SJSA1 (cell line): ENCODE results near the gene BTBD9. TPM values are rescaled to one million over a fixed set of nuclear protein-coding genes. Genes with fewer than 3 reads are reported as not detected.
"Not testable (repeated sequence)": the region's sequence is repeated elsewhere in the genome, so short reads cannot be mapped to it uniquely, and the experiment has no call there.

ENCODE experiments used
- DNase-seq, 2 experiments: peaks; one replicate each; pipeline ENCODE4 v3.0.0-alpha.2; 2015 to 2020; ENCODE audit warnings: low spot score in 2 of 2, low read depth in 1 of 2
- H3K27ac ChIP-seq: fragments of 250-450 bp; sonication (Bioruptor Pico); 2 replicates; pipeline ENCODE4 v1.5.1; 2020; ENCODE audit warnings: mild to moderate bottlenecking, moderate library complexity
- H3K27me3 ChIP-seq: fragments of 250-450 bp; sonication (Bioruptor Pico); replicated peaks from 2 replicates; pipeline ENCODE4 v1.5.1; 2020; ENCODE audit warnings: mild to moderate bottlenecking, moderate library complexity
- H3K36me3 ChIP-seq: fragments of 250-450 bp; sonication (Bioruptor Pico); 2 replicates; pipeline ENCODE4 v1.5.1; 2020; ENCODE audit warnings: mild to moderate bottlenecking
- H3K4me1 ChIP-seq: fragments of 250-450 bp; sonication (Bioruptor Pico); replicated peaks from 2 replicates; pipeline ENCODE4 v1.6.1; 2021; ENCODE audit warnings: mild to moderate bottlenecking
- H3K4me3 ChIP-seq: fragments of 250-450 bp; sonication (Bioruptor Pico); 2 replicates; pipeline ENCODE4 v1.5.1; 2020; ENCODE audit warnings: mild to moderate bottlenecking
- H3K9me3 ChIP-seq: fragments of 250-450 bp; sonication (Bioruptor Pico); replicated peaks from 2 replicates; pipeline ENCODE4 v1.5.1; 2020; ENCODE audit warnings: mild to moderate bottlenecking
- total RNA-seq: library from RNA; depleted of rRNA; stranded (reverse); fragments of >200 nt; shearing (Covaris generic); gene quantifications from 2 replicates; pipeline ENCODE4 v1.2.3, GENCODE V29; 2014

BTBD9 gene
- total RNA-seq, 1 experiment from 2014 or later: 8.5 TPM

- Histone ChIP-seq H3K27ac (no peak overlapping the region), H3K4me1 (peaks cover 13% of the 10 kb centered on the region), H3K27me3 (no peaks in the 10 kb centered on the region; the same call in 1 of the 2 replicates), H3K9me3 (no peaks in the 10 kb centered on the region), H3K4me3 (no peak overlapping the region), H3K36me3 (peaks cover 8% of the 10 kb centered on the region)
- DNase-seq: no peak
Observed at GRCh38 chr6:38636027-38636426, 3.7 kb downstream of the BTBD9 start.

DNA sequence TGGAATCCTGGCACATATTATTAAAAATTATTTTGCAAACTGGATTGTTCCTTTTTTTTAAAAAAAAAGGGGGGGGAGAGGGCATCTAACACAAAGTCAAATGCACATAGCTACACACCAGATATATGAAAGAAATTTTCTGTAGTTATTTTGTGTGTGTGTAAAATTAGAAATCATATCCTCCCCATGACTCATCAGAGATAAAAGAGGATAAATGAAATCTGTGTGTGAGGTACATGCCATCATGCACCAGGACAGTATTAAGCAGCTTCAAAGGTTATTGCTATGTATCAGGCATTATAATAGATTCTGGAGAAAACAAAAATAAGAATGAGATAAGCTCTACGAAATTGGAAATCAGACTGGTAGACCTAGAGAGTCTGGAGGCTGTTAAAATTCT lies 5.2 kb downstream of the BTBD9 start:
- no peak overlapping the region for H3K27ac ChIP-seq
- no peaks in the 10 kb centered on the region; the same call in 1 of the 2 replicates for H3K27me3 ChIP-seq
- no peaks in the 10 kb centered on the region for H3K9me3 ChIP-seq
- peaks cover 7% of the 10 kb centered on the region; the same call in 1 of the 2 replicates for H3K4me1 ChIP-seq
- H3K36me3 ChIP-seq: peaks cover 1% of the 10 kb centered on the region; the same call in 1 of the 2 replicates
- no peak overlapping the region for H3K4me3 ChIP-seq
- no peak for DNase-seq

- no peaks in the 10 kb centered on the region for H3K36me3 ChIP-seq
- H3K27me3 ChIP-seq: no peaks in the 10 kb centered on the region
- H3K27ac ChIP-seq: no peak overlapping the region
- H3K9me3 ChIP-seq: no peaks in the 10 kb centered on the region
- no peak overlapping the region for H3K4me3 ChIP-seq
- DNase-seq: no peak
- H3K4me1 ChIP-seq: no peaks in the 10 kb centered on the region
Observed at GRCh38 chr6:38632490-38632889, 7.2 kb downstream of the BTBD9 start.

DNA sequence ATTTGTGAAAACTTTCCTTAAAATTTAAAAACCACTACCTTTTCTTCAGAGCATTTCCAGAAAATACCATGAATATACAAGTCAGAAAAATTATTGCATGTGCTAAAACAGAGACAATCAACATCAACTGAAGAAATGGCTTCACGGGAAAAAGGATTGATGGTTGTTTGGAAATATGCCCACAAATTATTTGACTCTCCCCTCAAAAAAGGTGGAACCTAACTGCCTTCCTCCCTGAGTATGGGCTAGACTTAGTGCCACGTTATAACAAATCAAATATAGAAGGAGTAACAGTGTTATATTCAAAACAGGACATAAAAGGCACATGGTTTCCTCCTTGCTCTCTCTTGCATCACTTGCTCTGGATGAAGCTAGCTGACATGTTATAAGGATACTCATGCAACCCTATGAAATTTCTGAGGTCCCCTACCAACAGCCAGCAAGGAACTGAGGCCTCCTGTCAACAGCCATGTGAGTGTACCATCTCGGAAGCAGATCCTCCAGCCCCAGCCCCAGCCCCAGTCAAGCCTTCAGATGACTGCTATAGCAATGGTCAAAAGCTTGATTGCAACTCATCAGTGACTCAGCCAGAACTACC lies 8.4 kb downstream of the BTBD9 start:
- no peak overlapping the region for H3K4me3 ChIP-seq
- no peaks in the 10 kb centered on the region for H3K9me3 ChIP-seq
- H3K27me3 ChIP-seq: no peaks in the 10 kb centered on the region
- H3K4me1 ChIP-seq: no peaks in the 10 kb centered on the region
- DNase-seq: no peak
- H3K36me3 ChIP-seq: no peaks in the 10 kb centered on the region
- H3K27ac ChIP-seq: no peak overlapping the region

GRCh38 chr6:38625217-38625616 lies 14.5 kb downstream of the BTBD9 start:
- no peak for DNase-seq
- H3K4me3 ChIP-seq: no peak overlapping the region

GRCh38 chr6:38619342-38619741 lies 20.4 kb downstream of the BTBD9 start:
- H3K9me3 ChIP-seq, H3K4me3 ChIP-seq, H3K36me3 ChIP-seq, DNase-seq, H3K4me1 ChIP-seq, H3K27ac ChIP-seq, H3K27me3 ChIP-seq: not testable (repeated sequence)

More at GRCh38 chr6:38625217-38625616, 14.5 kb downstream of the BTBD9 start:
- Histone ChIP-seq H3K4me1 (no peaks in the 10 kb centered on the region), H3K9me3 (no peaks in the 10 kb centered on the region), H3K36me3 (no peaks in the 10 kb centered on the region), H3K27me3 (no peaks in the 10 kb centered on the region), H3K27ac (no peak overlapping the region)

- not testable (repeated sequence) for DNase-seq, H3K9me3 ChIP-seq, H3K4me3 ChIP-seq, H3K4me1 ChIP-seq, H3K36me3 ChIP-seq, H3K27ac ChIP-seq, H3K27me3 ChIP-seq
Observed at GRCh38 chr6:38618301-38618700, 21.4 kb downstream of the BTBD9 start.

DNA sequence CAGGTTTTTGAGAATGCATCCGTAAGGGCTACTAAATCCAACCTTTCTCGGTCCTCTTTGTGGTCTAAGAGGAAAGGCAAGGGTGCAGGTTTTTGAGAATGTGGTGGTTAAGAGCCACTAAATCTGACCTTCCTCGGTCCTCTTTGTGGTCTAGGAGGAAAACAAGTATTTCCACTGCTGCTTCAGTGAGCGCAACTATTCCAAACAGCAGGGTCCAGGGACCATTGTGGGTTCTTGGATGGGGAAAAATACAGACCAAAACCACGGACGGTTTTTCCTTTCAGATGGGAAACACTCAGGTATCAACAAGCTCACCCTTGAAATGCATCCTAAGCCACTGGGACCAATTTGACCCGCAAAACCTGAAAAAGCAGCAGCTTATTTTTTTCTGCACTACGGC lies 21.9 kb downstream of the BTBD9 start:
- no peak for DNase-seq
- Histone ChIP-seq H3K36me3 (no peaks in the 10 kb centered on the region), H3K27ac (no peak overlapping the region), H3K27me3 (no peaks in the 10 kb centered on the region), H3K4me3 (no peak overlapping the region), H3K4me1 (peaks cover 5% of the 10 kb centered on the region), H3K9me3 (no peaks in the 10 kb centered on the region)

GRCh38 chr6:38612143-38612965 lies 27.4 kb downstream of the BTBD9 start:
- Histone ChIP-seq H3K4me3 (no peak overlapping the region), H3K27me3 (no peaks in the 10 kb centered on the region), H3K27ac (peak overlapping the region; percentile 37), H3K36me3 (no peaks in the 10 kb centered on the region), H3K9me3 (no peaks in the 10 kb centered on the region), H3K4me1 (peaks cover 30% of the 10 kb centered on the region)
- peak in 1 of 2 experiments; percentile 49 for DNase-seq

GRCh38 chr6:38610050-38610625 lies 29.6 kb downstream of the BTBD9 start:
- DNase-seq: peak in 1 of 2 experiments; percentile 15
- no peaks in the 10 kb centered on the region for H3K9me3 ChIP-seq
- H3K4me1 ChIP-seq: peaks cover 30% of the 10 kb centered on the region
- H3K27me3 ChIP-seq: no peaks in the 10 kb centered on the region
- peak overlapping the region; percentile 9; the same call in 1 of the 2 replicates for H3K27ac ChIP-seq
- H3K4me3 ChIP-seq: no peak overlapping the region
- H3K36me3 ChIP-seq: no peaks in the 10 kb centered on the region

- peaks cover 3% of the 10 kb centered on the region; the same call in 1 of the 2 replicates for H3K4me1 ChIP-seq
- peak in 1 of 2 experiments; percentile 6 for DNase-seq
- no peaks in the 10 kb centered on the region for H3K36me3 ChIP-seq
- no peaks in the 10 kb centered on the region for H3K27me3 ChIP-seq
- no peaks in the 10 kb centered on the region for H3K9me3 ChIP-seq
- H3K4me3 ChIP-seq: no peak overlapping the region
- H3K27ac ChIP-seq: no peak overlapping the region
Observed at GRCh38 chr6:38604700-38605099, 35.0 kb downstream of the BTBD9 start.

DNA sequence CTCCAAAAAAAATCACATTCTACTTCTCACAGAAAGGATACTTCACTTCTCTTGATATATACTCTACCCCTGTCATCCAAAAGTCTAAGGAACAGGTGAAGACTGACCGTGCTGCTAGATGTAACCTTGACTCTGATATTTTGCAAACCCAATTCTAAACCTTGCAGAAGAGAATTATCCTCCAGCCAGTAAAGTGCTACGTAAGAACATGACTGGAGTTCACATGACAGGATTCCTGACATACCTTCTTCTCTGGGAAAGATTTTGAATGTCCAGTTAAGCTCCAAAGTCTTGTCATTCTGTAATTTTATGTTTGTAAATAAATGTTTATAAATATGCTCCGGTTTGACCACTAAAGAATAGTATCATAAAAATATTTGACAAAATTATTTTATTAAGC lies 35.8 kb downstream of the BTBD9 start:
- no peaks in the 10 kb centered on the region for H3K27me3 ChIP-seq
- peaks cover 3% of the 10 kb centered on the region; the same call in 1 of the 2 replicates for H3K4me1 ChIP-seq
- no peak for DNase-seq
- no peak overlapping the region for H3K27ac ChIP-seq
- no peak overlapping the region for H3K4me3 ChIP-seq
- H3K9me3 ChIP-seq: no peaks in the 10 kb centered on the region
- no peaks in the 10 kb centered on the region for H3K36me3 ChIP-seq

GRCh38 chr6:38603496-38603895 lies 36.2 kb downstream of the BTBD9 start:
- Histone ChIP-seq H3K4me3 (no peak overlapping the region), H3K9me3 (no peaks in the 10 kb centered on the region), H3K36me3 (no peaks in the 10 kb centered on the region), H3K4me1 (peaks cover 3% of the 10 kb centered on the region; the same call in 1 of the 2 replicates), H3K27me3 (no peaks in the 10 kb centered on the region), H3K27ac (no peak overlapping the region)
- DNase-seq: no peak

DNA sequence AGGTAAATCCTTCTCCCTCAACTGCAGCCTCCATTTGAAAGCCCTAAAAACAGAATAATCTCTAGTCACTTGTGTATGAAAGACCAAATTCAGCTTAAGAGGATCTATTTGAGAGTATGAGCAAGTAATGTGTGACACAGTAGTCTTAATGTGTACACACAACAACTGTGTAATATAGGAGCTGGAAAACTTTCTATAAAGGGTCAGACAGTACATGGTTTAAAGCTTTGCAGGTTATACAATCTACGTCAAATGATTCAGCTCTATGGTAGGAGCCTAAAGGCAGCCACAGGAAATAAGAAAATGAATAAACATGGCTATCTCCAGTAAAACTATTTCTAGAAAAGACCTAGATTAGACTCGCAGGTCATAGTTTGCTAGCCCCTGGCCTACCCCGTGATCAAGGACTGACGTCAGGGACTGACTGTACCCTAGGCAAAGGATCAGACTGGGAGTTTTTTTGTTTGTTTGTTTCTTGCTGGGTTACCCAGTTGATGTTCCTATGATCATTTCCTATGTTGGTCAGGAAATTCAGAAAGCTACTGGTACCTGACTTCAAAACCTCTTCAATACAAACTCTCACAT lies 39.7 kb downstream of the BTBD9 start:
- DNase-seq: no peak

More for the DNA sequence above, 39.7 kb downstream of the BTBD9 start:
- Histone ChIP-seq H3K36me3 (no peaks in the 10 kb centered on the region), H3K27ac (no peak overlapping the region), H3K4me1 (peaks cover 3% of the 10 kb centered on the region; the same call in 1 of the 2 replicates), H3K9me3 (no peaks in the 10 kb centered on the region), H3K4me3 (no peak overlapping the region), H3K27me3 (no peaks in the 10 kb centered on the region)
